ENCODE data around the gene CEBPE. TPM values are rescaled to one million over a fixed set of nuclear protein-coding genes. Genes with fewer than 3 reads are reported as not detected.

The CEBPE gene
- total RNA-seq, 1 experiment from 2014 or later = not detected

DNA sequence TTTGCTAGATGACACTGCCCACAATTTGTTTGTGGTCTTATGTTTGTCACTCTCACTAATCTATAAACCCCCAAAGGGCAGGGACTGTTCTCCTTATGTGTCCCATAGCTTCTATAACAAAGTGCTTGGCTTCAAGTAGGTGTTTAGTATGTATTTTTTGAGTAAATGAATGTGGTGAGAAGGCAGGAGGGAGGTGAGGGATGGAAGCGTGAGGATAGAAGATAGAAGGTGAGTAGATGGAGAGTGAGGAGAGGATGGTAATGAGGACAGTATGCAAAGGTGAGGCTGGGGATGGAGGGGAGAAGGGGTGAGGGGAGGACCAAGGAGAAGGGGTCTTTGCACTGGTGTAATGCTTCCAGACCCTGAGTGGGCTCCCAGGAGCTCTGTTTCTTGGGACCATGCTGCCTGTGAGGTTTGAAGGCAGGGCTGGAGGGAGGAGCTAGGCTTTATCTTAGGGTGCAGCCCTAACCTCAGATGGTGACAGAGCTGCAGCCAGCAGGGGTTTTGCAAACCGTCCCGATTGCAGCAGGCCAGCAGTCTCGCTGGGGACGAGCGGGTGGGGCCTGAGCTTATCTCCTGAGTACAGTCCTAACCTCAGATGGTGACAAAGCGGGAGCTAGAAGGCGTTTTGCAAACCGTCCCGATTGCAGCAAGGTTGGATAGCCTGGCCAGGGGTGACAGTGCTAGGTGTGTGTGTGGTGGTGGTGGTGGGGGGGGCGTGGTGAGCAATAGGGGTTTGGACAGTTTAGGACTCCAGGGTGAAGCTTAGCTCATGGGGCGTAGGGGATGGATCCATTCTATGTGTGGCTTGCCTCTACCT is 6.5 kb downstream of the CEBPE start:
- BruUV-seq (replicated peaks) = no TSS peak
- H4K20me1 ChIP-seq (ENCODE audit: insufficient read depth) = no peaks in the 10 kb centered on the region
- no peaks in the 10 kb centered on the region for H3K36me3 ChIP-seq (ENCODE audit: control insufficient read depth in 1 of 2, insufficient read depth in 2 of 2, low read length in 2 of 2)
- H3K79me2 ChIP-seq (ENCODE audit: insufficient read depth, low read length) = no peaks in the 10 kb centered on the region
- intact Hi-C loops (cut with micrococcal nuclease) = no loop called here
- ChIA-PET POLR2A (interaction anchor here (1.0 to 1.2 kb wide), 2 partner anchors 17 to 44 kb away, joined by 3 to 4 read pairs; partner anchors contain the start of genes ACIN1 and C14orf119), CTCF (interaction anchor here (1.3 to 5.5 kb wide), 3 partner anchors 8 to 55 kb away, joined by 3 to 56 read pairs (median 7); no protein-coding TSS in a partner anchor), RAD21 (ENCODE audit: low non-redundant PET in 1 of 2, low total read pairs in 2 of 2, uncharacterized antibody in 2 of 2, unreplicated experiment in 2 of 2) (interaction anchor here in 1 of 2 experiments (0.9 kb wide), 1 partner anchor 69 kb away, joined by 3 read pairs; no protein-coding TSS in a partner anchor)
- DNase-seq (ENCODE audit: low read depth, low spot score) = no peak
- H3K9me2 ChIP-seq (ENCODE audit: insufficient read depth) = no peaks in the 10 kb centered on the region
- H3K4me1 ChIP-seq (ENCODE audit: control insufficient read depth in 1 of 2, insufficient read depth in 2 of 2, low read length in 2 of 2) = peaks cover 12 to 23% of the 10 kb centered on the region in 2 experiments
- H3K4me2 ChIP-seq (ENCODE audit: low read length) = no peak overlapping the region
- H3K27ac ChIP-seq (ENCODE audit: low read depth, low read length) = no peak overlapping the region
- no peak for TF ChIP-seq SIN3A (IDR thresholded peaks at IDR 0.05; ENCODE audit: low read depth)
- TF ChIP-seq CEBPB (IDR thresholded peaks at IDR 0.05; ENCODE audit: low read depth) = no peak
- no peak for TF ChIP-seq FOSL1 (IDR thresholded peaks at IDR 0.05; ENCODE audit: low read depth)
- no peak for TF ChIP-seq ZNF274 (IDR thresholded peaks at IDR 0.05; ENCODE audit: low read depth, low read length)
- TF ChIP-seq EZH2phosphoT487 (IDR thresholded peaks at IDR 0.05; ENCODE audit: borderline replicate concordance) = no peak
- no peak for TF ChIP-seq ELF1 (IDR thresholded peaks at IDR 0.05; ENCODE audit: borderline replicate concordance, low read depth)
- TF ChIP-seq POLR2AphosphoS5 (IDR thresholded peaks at IDR 0.05; ENCODE audit: low read depth, low read length) = no peak
- no peak for TF ChIP-seq ZFX (IDR thresholded peaks at IDR 0.05)
- no peak for TF ChIP-seq EZH2 (IDR thresholded peaks at IDR 0.05)
- no peak for TF ChIP-seq SRF (IDR thresholded peaks at IDR 0.05; ENCODE audit: low read depth)
- no peak for TF ChIP-seq JUND (IDR thresholded peaks at IDR 0.05)
- TF ChIP-seq, protein P1, sequence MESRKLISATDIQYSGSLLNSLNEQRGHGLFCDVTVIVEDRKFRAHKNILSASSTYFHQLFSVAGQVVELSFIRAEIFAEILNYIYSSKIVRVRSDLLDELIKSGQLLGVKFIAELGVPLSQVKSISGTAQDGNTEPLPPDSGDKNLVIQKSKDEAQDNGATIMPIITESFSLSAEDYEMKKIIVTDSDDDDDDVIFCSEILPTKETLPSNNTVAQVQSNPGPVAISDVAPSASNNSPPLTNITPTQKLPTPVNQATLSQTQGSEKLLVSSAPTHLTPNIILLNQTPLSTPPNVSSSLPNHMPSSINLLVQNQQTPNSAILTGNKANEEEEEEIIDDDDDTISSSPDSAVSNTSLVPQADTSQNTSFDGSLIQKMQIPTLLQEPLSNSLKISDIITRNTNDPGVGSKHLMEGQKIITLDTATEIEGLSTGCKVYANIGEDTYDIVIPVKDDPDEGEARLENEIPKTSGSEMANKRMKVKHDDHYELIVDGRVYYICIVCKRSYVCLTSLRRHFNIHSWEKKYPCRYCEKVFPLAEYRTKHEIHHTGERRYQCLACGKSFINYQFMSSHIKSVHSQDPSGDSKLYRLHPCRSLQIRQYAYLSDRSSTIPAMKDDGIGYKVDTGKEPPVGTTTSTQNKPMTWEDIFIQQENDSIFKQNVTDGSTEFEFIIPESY (IDR thresholded peaks at IDR 0.05; ENCODE audit: extremely low read depth, insufficient replicate concordance, low read length) = no peak
- TF ChIP-seq EGR1 (IDR thresholded peaks at IDR 0.05; ENCODE audit: low read depth) = no peak
- no peak for TF ChIP-seq YY1 (IDR thresholded peaks at IDR 0.05; ENCODE audit: extremely low read depth, insufficient replicate concordance, low read depth, low read length)
- no peak for TF ChIP-seq TCF7L2 (IDR thresholded peaks at IDR 0.05; ENCODE audit: borderline replicate concordance, extremely low read depth, insufficient read depth, insufficient read length)
- no peak for TF ChIP-seq POLR2A (IDR thresholded peaks at IDR 0.05; ENCODE audit: borderline replicate concordance, extremely low read depth, insufficient read depth, insufficient read length)
- TF ChIP-seq, protein P2, sequence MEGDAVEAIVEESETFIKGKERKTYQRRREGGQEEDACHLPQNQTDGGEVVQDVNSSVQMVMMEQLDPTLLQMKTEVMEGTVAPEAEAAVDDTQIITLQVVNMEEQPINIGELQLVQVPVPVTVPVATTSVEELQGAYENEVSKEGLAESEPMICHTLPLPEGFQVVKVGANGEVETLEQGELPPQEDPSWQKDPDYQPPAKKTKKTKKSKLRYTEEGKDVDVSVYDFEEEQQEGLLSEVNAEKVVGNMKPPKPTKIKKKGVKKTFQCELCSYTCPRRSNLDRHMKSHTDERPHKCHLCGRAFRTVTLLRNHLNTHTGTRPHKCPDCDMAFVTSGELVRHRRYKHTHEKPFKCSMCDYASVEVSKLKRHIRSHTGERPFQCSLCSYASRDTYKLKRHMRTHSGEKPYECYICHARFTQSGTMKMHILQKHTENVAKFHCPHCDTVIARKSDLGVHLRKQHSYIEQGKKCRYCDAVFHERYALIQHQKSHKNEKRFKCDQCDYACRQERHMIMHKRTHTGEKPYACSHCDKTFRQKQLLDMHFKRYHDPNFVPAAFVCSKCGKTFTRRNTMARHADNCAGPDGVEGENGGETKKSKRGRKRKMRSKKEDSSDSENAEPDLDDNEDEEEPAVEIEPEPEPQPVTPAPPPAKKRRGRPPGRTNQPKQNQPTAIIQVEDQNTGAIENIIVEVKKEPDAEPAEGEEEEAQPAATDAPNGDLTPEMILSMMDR (IDR thresholded peaks at IDR 0.05 in 2 of 3, conservative IDR thresholded peaks at IDR 0.05 in 1 of 3; ENCODE audit: borderline replicate concordance in 1 of 3, insufficient read depth in 1 of 3, low read depth in 2 of 3, low read length in 2 of 3) = no peak
- no peak for TF ChIP-seq CBX3 (IDR thresholded peaks at IDR 0.05; ENCODE audit: low read depth)
- TF ChIP-seq SP1 (IDR thresholded peaks at IDR 0.05; ENCODE audit: low read depth) = no peak
- no peak for TF ChIP-seq RAD21 (IDR thresholded peaks at IDR 0.05; ENCODE audit: low read depth)
- peaks cover 20% of the 10 kb centered on the region; the same call in 1 of the 2 replicates for H3K27me3 ChIP-seq (ENCODE audit: insufficient read depth, low read length)
- no peaks in the 10 kb centered on the region for H3K9me3 ChIP-seq (ENCODE audit: control insufficient read depth in 1 of 2, insufficient read depth in 1 of 2, low read depth in 1 of 2, low read length in 2 of 2)
- no peak overlapping the region for H3K9ac ChIP-seq (ENCODE audit: low read length)
- ATAC-seq = no peak
- H3K4me3 ChIP-seq (replicated peaks in 1 of 2; ENCODE audit: low read depth in 1 of 2, low read length in 2 of 2) = no peak overlapping the region
- no peak overlapping the region for H2AFZ ChIP-seq (ENCODE audit: low read depth, low read length, poor library complexity, severe bottlenecking)
